Progenitor cell of endocrine pancreas (in vitro differentiated cells): ENCODE data around the gene FIGNL2. TPM values are rescaled to one million over a fixed set of nuclear protein-coding genes. Genes with fewer than 3 reads are reported as not detected.

Experiments
- DNase-seq: peaks from one replicate; pipeline ENCODE4 v3.0.0; 2021; ENCODE audit warnings: low spot score; ENCODE audit not compliant: unreplicated experiment
- H3K27ac Mint-ChIP-seq: 2 replicates; pipeline ENCODE4 v1.8.0; 2021; ENCODE audit warnings: mild to moderate bottlenecking, moderate library complexity, mixed read lengths
- H3K27me3 Mint-ChIP-seq: 2 replicates; pipeline ENCODE4 v1.8.0; 2021; ENCODE audit warnings: mixed read lengths
- H3K36me3 Mint-ChIP-seq: 2 replicates; pipeline ENCODE4 v1.8.0; 2022; ENCODE audit warnings: mixed read lengths; ENCODE audit not compliant: insufficient read depth
- H3K4me1 Mint-ChIP-seq: 2 replicates; pipeline ENCODE4 v1.8.0; 2021; ENCODE audit warnings: low read depth, mixed read lengths
- H3K4me3 Mint-ChIP-seq: 2 replicates; pipeline ENCODE4 v1.8.0; 2021; ENCODE audit warnings: low read depth, mild to moderate bottlenecking, moderate library complexity, mixed read lengths
- H3K9me3 Mint-ChIP-seq: 2 replicates; pipeline ENCODE4 v1.8.0; 2021; ENCODE audit warnings: low read depth, mixed read lengths
- total RNA-seq: library from RNA; stranded (reverse); gene quantifications from 2 replicates; pipeline ENCODE4 v1.2.1, GENCODE V29; 2021
- TF ChIP-seq, protein P1 (sequence below): fragments of 200-600 bp; sonication (generic); IDR thresholded peaks from one replicate; pipeline ENCODE4 v1.5.0; 2021; ENCODE audit warnings: antibody characterized with exemption, mild to moderate bottlenecking; ENCODE audit not compliant: unreplicated experiment

The FIGNL2 gene
- total RNA-seq, 1 donor from 2014 or later, result 46.7 TPM

DNA sequence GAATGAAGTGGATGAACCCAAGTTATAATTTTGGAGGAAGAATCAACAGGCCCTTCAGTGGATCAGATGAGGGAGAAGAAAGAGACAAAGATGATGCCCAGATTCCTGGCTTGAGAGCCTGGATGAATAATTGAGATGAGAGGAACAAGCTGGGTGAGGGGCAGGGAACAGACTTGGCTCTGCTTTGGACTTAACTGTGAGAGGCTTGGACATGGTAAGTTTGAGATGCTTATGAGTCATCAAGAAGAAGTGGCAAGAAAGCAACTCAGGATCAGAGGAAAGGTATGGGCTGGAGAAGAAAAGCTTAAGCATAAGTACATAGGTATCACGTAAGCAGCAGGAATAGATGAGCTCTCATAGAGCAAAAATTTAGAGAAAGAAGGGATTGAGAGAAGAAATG lies 55.3 kb downstream of the FIGNL2 start:
- H3K9me3 Mint-ChIP-seq, result no peaks in the 10 kb centered on the region
- no peak for DNase-seq
- no peak overlapping the region for H3K4me3 Mint-ChIP-seq
- H3K27me3 Mint-ChIP-seq, result no peaks in the 10 kb centered on the region
- no peak overlapping the region for H3K27ac Mint-ChIP-seq
- TF ChIP-seq, protein P1, sequence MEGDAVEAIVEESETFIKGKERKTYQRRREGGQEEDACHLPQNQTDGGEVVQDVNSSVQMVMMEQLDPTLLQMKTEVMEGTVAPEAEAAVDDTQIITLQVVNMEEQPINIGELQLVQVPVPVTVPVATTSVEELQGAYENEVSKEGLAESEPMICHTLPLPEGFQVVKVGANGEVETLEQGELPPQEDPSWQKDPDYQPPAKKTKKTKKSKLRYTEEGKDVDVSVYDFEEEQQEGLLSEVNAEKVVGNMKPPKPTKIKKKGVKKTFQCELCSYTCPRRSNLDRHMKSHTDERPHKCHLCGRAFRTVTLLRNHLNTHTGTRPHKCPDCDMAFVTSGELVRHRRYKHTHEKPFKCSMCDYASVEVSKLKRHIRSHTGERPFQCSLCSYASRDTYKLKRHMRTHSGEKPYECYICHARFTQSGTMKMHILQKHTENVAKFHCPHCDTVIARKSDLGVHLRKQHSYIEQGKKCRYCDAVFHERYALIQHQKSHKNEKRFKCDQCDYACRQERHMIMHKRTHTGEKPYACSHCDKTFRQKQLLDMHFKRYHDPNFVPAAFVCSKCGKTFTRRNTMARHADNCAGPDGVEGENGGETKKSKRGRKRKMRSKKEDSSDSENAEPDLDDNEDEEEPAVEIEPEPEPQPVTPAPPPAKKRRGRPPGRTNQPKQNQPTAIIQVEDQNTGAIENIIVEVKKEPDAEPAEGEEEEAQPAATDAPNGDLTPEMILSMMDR, result no peak
- peaks cover 11% of the 10 kb centered on the region for H3K36me3 Mint-ChIP-seq
- no peaks in the 10 kb centered on the region for H3K4me1 Mint-ChIP-seq

DNA sequence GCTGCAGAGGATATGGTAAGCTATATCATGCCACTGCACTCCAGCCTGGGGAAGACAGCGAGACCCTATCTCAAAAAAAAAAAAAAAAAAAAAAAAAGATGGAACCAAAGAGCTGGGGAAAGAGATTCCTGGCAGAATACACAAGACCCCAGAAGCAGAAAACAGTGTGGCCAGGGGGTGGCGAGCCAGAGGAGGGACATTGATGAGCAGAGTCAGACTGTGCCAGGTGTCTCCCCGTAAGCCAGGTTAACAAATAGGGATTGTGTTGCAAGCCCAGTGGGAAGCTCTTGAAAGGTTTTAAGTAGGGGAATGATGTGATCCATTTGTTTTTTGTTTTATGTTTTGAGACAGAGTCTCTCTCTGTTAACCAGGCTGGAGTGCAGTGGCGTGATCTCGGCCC lies 56.1 kb downstream of the FIGNL2 start:
- Mint-ChIP-seq H3K27me3 (no peaks in the 10 kb centered on the region), H3K9me3 (no peaks in the 10 kb centered on the region), H3K36me3 (peaks cover 11% of the 10 kb centered on the region), H3K4me1 (no peaks in the 10 kb centered on the region), H3K4me3 (no peak overlapping the region), H3K27ac (no peak overlapping the region)
- no peak for DNase-seq
- TF ChIP-seq, protein P1, result no peak

DNA sequence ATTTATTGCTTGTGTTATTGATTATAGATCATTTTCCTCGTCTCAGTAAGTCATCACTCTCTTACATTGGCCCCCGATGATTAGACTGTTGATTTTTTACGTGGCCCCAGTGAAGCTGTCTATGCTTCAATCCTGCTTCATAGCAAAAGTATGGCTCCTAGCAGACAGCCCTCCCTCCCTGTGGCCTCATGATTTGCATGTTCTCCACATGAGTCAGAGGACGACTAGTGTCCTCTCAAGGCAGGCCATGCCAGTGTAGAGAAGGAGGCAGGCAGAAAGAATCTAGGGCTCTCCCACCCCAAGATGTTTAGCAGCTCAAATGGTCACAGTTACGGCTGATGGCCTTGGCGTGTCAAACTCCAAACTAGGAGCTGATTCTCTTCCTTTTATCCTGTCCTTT lies 59.6 kb downstream of the FIGNL2 start:
- Mint-ChIP-seq H3K4me1 (no peaks in the 10 kb centered on the region), H3K4me3 (no peak overlapping the region), H3K9me3 (no peaks in the 10 kb centered on the region), H3K36me3 (peaks cover 11% of the 10 kb centered on the region), H3K27ac (no peak overlapping the region), H3K27me3 (no peaks in the 10 kb centered on the region)
- no peak for DNase-seq
- TF ChIP-seq, protein P1, result no peak

DNA sequence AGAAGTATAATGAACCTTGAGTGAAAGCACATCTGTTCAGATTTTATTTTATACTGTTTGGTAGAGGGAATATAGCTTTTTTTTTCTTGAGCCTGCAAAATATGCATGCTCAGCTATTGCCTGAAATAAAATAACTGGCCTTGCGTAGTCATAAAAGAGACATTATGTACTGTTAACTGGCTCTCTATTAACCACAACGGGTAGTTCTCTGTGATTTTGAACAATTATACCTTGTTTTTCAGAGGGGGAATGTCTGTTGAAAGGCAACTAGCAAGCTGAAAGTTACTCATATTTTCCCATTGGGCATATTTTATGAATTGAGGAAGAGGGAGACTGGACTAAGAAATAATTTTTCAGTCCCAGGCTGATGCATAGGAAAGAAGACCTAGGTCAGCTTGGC lies 62.6 kb downstream of the FIGNL2 start:
- no peak overlapping the region for H3K27ac Mint-ChIP-seq
- no peak overlapping the region for H3K4me3 Mint-ChIP-seq
- peaks cover 6% of the 10 kb centered on the region for H3K36me3 Mint-ChIP-seq
- DNase-seq, result no peak
- peaks cover 6% of the 10 kb centered on the region for H3K27me3 Mint-ChIP-seq
- no peaks in the 10 kb centered on the region for H3K4me1 Mint-ChIP-seq
- H3K9me3 Mint-ChIP-seq, result no peaks in the 10 kb centered on the region
- TF ChIP-seq, protein P1, result no peak

DNA sequence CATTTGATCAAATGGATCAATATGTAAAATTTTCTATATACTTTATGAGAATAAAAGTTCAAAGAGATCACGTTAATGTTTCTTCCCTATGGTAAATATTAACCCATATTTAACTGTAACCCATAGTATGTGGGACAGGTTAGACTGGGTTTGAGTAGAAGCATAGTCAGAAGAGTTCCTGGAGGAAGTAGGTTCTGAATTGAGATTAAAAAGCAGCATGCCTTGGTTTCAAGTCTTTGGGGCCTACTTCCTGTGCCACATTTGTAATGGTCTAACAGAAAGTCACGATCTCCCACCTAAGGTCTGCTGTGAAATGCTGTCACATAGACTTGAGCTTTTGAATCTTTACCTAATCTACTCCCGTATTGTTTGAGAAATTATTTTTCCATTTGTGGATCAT lies 63.8 kb downstream of the FIGNL2 start:
- Mint-ChIP-seq H3K4me3 (no peak overlapping the region), H3K4me1 (no peaks in the 10 kb centered on the region), H3K9me3 (no peaks in the 10 kb centered on the region), H3K36me3 (peaks cover 2% of the 10 kb centered on the region), H3K27me3 (peaks cover 8% of the 10 kb centered on the region), H3K27ac (no peak overlapping the region)
- TF ChIP-seq, protein P1, result no peak
- DNase-seq, result no peak
